Heart left ventricle (tissue), 13 donors: Measurements from ENCODE around the gene HSD17B2.

Experiments used
- CTCF ChIP-seq, 12 donors: fragments of 200-600 bp; sonication (generic) in 4 of 12; IDR thresholded peaks; one replicate each; pipeline versions ENCODE4 v1.5.0 to v1.8.0; 2018 to 2022; ENCODE audit warnings: antibody characterized with exemption in 12 of 12, mild to moderate bottlenecking in 5 of 12
- POLR2A ChIP-seq, 2 donors: fragments of 450-650 bp; IDR thresholded peaks; one replicate each; pipeline ENCODE4 v1.6.1; 2017; ENCODE audit warnings: antibody characterized with exemption in 2 of 2, mild to moderate bottlenecking in 2 of 2, moderate library complexity in 2 of 2
- donor health status: ischemic (EF 13 %, LVEDD 7.1; RV severe dilation, severe dysfunction).
- donor health status: DM: no; HTN: yes; CAD: no.
- donor health status: DM: no; HTN: no; CAD: no.
- donor health status: ischemic (EF 25% LVEDD 6.9; RV normal size, moderate dysfunction).
- donor health status: ischemic (EF 25% LVEDD 5.7; RV mildly dilated, moderate dysfunction).
- donor health status: ischemic (EF 35%, LVEDD 5.7; RV mildly dilated, moderate dysfunction).
- donor health status: nonischemic (EF 11% LVEDD 7.7; RV severe dilation, severe dysfunction).
- donor health status: DM: yes; HTN: yes; CAD: no.
- donor health status: PGD.
- donor health status: ischemic (EF 29% LVEDD 5.4; RV normal size, mild dysfunction).
- donor health status: nonischemic (EF 23%, LVEDD 6.1; RV moderate dilation, normal function).

DNA sequence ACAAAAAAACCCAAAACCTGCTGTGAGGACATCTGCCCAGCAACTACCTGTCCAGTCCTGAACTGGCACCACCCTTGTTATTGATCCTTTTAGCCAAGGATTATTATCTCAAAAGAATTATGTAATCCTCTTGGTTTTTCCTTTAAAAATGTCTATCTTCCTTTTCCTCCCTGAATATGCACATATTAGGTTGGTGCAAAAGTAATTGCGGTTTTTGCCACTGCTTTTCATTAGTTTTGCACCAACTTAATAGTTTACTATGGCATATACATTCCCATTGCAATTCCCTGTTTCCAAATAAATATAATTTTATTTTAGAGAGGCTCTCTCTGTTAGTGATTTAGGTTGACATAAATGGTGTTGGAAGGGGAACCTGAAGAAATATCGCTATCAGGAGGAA, 83.7 kb downstream of the HSD17B2 start:
- TF ChIP-seq CTCF (IDR thresholded peaks at IDR 0.05): no peak
- no peak for TF ChIP-seq POLR2A (IDR thresholded peaks at IDR 0.05)
